ENCODE measurements around the gene MED26. TPM values are rescaled to one million over a fixed set of nuclear protein-coding genes. Genes with fewer than 3 reads are reported as not detected.

Gene MED26
- total RNA-seq, 3 donors from 2014 or later, result 5.6 to 10.0 (median 7.5) TPM

DNA sequence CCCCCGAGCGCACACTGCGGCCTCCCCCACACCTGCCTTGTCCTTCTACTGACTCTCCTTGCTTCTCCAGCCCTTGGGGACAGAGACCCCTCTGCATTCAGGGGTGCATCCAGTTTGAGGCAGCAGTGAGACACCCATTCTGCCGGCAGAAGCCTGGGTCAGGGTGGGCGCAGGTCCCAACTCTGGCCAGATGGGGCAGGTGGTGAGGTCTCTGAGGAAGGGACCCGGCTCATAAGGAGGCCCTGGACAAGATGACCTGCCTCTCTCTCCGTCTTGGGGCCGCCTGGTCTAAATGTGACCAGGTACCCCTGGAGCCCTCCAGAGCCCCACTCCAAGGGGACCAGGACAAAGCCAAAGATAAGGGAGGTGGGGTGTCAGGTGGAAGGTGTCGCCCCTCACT is 91.9 kb downstream of the MED26 start:
- intact Hi-C loops (cut with DNase I; ENCODE audit: low total_unique reads), result loop anchor here (5.0 to 10.0 kb wide), 2 partner anchors 91 to 1849 kb away; partner anchors contain the start of genes GDF15 and MED26
- Histone ChIP-seq H3K27me3 (no peaks in the 10 kb centered on the region), H3K9me3 (no peaks in the 10 kb centered on the region), H3K4me3 (no peak overlapping the region), H3K36me3 (peaks cover 18% of the 10 kb centered on the region), H3K27ac (no peak overlapping the region), H3K4me1 (peaks cover 3 to 5% of the 10 kb centered on the region in 2 donors)
- DNase-seq (ENCODE audit: low spot score in 2 of 2), result no peak
- TF ChIP-seq POLR2A (IDR thresholded peaks at IDR 0.05) (no peak), POLR2AphosphoS5 (IDR thresholded peaks at IDR 0.05) (no peak)
- TF ChIP-seq, protein P1, sequence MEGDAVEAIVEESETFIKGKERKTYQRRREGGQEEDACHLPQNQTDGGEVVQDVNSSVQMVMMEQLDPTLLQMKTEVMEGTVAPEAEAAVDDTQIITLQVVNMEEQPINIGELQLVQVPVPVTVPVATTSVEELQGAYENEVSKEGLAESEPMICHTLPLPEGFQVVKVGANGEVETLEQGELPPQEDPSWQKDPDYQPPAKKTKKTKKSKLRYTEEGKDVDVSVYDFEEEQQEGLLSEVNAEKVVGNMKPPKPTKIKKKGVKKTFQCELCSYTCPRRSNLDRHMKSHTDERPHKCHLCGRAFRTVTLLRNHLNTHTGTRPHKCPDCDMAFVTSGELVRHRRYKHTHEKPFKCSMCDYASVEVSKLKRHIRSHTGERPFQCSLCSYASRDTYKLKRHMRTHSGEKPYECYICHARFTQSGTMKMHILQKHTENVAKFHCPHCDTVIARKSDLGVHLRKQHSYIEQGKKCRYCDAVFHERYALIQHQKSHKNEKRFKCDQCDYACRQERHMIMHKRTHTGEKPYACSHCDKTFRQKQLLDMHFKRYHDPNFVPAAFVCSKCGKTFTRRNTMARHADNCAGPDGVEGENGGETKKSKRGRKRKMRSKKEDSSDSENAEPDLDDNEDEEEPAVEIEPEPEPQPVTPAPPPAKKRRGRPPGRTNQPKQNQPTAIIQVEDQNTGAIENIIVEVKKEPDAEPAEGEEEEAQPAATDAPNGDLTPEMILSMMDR (IDR thresholded peaks at IDR 0.05), result no peak

DNA sequence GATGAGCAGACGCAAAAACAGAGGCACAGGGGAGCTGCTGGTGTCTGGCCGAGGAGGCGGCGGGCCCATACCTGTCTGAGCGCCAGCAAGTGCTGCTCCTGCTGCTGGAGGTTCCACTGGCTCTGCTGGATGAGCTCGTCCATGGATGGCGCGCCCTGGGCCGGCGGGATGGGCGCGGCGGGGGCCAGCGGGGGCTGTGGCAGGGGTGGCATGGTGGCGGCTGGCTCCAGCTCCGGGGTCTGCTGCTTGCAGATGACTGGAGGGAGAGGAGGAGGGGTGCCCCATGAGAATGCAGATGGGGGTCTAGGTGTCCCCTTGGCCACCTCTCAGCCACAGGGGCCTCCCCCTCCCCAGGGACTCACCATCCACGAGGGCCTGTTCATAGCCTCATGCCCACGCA is 92.6 kb downstream of the MED26 start:
- H3K27me3 ChIP-seq, result no peaks in the 10 kb centered on the region
- no peaks in the 10 kb centered on the region for H3K4me1 ChIP-seq
- intact Hi-C loops (cut with DNase I; ENCODE audit: low total_unique reads), result loop anchor here (5.0 to 10.0 kb wide), 2 partner anchors 92 to 1849 kb away; partner anchors contain the start of genes GDF15 and MED26
- no peak for TF ChIP-seq POLR2A (IDR thresholded peaks at IDR 0.05)
- TF ChIP-seq POLR2AphosphoS5 (IDR thresholded peaks at IDR 0.05), result no peak
- TF ChIP-seq, protein P1 (IDR thresholded peaks at IDR 0.05), result no peak
- no peak for DNase-seq (ENCODE audit: low spot score in 2 of 2)
- H3K27ac ChIP-seq, result no peak overlapping the region
- H3K36me3 ChIP-seq, result peaks cover 26% of the 10 kb centered on the region
- no peaks in the 10 kb centered on the region for H3K9me3 ChIP-seq
- no peak overlapping the region for H3K4me3 ChIP-seq

DNA sequence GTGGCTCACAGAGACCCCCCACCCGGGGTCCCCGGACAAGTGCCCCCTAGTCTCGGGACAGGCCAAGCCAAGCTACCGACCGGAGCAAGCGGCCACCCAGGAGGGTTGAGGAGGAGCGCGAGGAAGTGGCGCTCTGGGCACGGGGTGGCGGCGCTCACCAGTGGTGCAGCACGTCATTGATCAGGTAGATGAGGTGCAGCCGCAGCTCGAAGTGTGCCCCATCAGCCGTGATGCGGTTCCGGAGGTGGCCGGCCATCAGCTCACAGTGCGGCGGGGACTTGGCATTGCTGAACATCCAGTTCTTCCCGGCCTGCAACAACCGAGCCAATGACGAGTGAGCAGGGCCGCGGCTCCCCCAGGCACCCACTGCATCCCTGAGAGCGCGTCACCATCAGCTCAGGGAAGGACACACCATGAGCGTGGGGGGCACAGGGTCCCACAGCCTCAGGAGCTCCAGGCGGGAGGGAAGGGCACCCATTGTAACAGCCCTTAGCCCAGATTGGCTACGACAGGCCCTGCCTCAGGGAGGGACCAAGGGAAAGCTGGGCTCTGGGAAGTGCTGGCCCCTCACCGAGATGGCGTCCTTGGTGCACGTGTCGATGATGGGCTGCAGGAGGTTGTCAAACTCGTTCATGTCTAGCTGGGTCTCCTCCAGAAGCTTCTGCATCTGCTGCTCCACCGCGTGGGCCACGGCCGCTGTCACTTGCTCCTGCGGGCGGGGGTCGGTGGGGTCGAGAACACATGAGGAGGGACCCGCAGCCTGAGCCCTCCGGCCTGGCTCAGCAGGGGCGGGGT is 95.4 kb downstream of the MED26 start:
- no peak overlapping the region for H3K4me3 ChIP-seq
- DNase-seq (ENCODE audit: low spot score in 2 of 2), result no peak
- H3K27ac ChIP-seq, result no peak overlapping the region
- H3K36me3 ChIP-seq, result peaks cover 30% of the 10 kb centered on the region
- H3K9me3 ChIP-seq, result no peaks in the 10 kb centered on the region
- TF ChIP-seq, protein P1 (IDR thresholded peaks at IDR 0.05), result no peak
- no peak for TF ChIP-seq POLR2AphosphoS5 (IDR thresholded peaks at IDR 0.05)
- TF ChIP-seq POLR2A (IDR thresholded peaks at IDR 0.05), result no peak
- H3K4me1 ChIP-seq, result no peaks in the 10 kb centered on the region
- intact Hi-C loops (cut with DNase I; ENCODE audit: low total_unique reads), result loop anchor here (10.0 kb wide), 1 partner anchor 1852 kb away; the partner anchor contains the start of gene GDF15
- H3K27me3 ChIP-seq, result no peaks in the 10 kb centered on the region

DNA sequence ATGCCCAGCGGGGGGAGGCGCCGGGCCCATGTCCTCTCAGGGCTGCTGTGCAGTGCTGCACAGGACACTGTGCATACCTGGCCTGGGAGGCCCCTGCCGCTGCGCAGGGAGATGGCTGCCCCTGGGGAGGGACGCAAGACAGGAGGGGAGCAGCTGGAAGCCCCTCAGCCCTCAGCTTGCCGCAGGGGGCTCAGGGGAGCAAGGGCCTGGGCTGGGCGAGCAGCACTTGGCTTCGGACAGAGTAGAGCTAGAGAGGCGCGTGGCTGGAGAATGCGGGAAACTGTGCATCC is 96.7 kb downstream of the MED26 start:
- H3K4me1 ChIP-seq, result no peaks in the 10 kb centered on the region
- no peaks in the 10 kb centered on the region for H3K27me3 ChIP-seq

More for the DNA sequence above, 96.7 kb downstream of the MED26 start:
- Histone ChIP-seq H3K27ac (no peak overlapping the region), H3K36me3 (peaks cover 30% of the 10 kb centered on the region), H3K9me3 (no peaks in the 10 kb centered on the region), H3K4me3 (no peak overlapping the region)
- intact Hi-C loops (cut with DNase I; ENCODE audit: low total_unique reads), result loop anchor here (10.0 kb wide), 1 partner anchor 1853 kb away; the partner anchor contains the start of gene GDF15
- DNase-seq (ENCODE audit: low spot score in 2 of 2), result no peak
- TF ChIP-seq POLR2A (IDR thresholded peaks at IDR 0.05) (no peak), POLR2AphosphoS5 (IDR thresholded peaks at IDR 0.05) (no peak)
- TF ChIP-seq, protein P1 (IDR thresholded peaks at IDR 0.05), result no peak
